ENCODE data around the gene GRIPAP1. TPM values are rescaled to one million over a fixed set of nuclear protein-coding genes. Genes with fewer than 3 reads are reported as not detected.
A peak's percentile ranks its signal among the peaks of the same experiment; 100 is the strongest.

The GRIPAP1 gene
- total RNA-seq, 1 donor from 2014 or later, result 54.2 TPM

- H3K27me3 ChIP-seq (ENCODE audit: low read depth), result no peaks in the 10 kb centered on the region
- no peaks in the 10 kb centered on the region for H3K9me3 ChIP-seq
- H3K27ac ChIP-seq, result peak overlapping the region; percentile 78
- H3K36me3 ChIP-seq, result peaks cover 38% of the 10 kb centered on the region
- H3K4me3 ChIP-seq, result no peak overlapping the region
- peak in 1 of 2 donors; percentile 30 for ATAC-seq
- H3K4me1 ChIP-seq, result peaks cover 34% of the 10 kb centered on the region
- no peak for DNase-seq
- intact Hi-C loops (cut with DNase I), result no loop called here
- no peak for TF ChIP-seq CTCF (IDR thresholded peaks at IDR 0.05)
Observed at GRCh38 chrX:48936429-48937053, 65.5 kb downstream of the GRIPAP1 start.

GRCh38 chrX:48935301-48935670 lies 66.8 kb downstream of the GRIPAP1 start:
- peaks cover 28% of the 10 kb centered on the region for H3K4me1 ChIP-seq

GRCh38 chrX:48934581-48935300 lies 67.3 kb downstream of the GRIPAP1 start:
- Histone ChIP-seq H3K4me1 (peaks cover 25% of the 10 kb centered on the region), H3K27me3 (ENCODE audit: low read depth) (no peaks in the 10 kb centered on the region), H3K9me3 (no peaks in the 10 kb centered on the region), H3K36me3 (peaks cover 47% of the 10 kb centered on the region), H3K27ac (no peak overlapping the region), H3K4me3 (no peak overlapping the region)
- DNase-seq, result no peak
- no peak for TF ChIP-seq CTCF (IDR thresholded peaks at IDR 0.05)
- intact Hi-C loops (cut with DNase I), result no loop called here
- ATAC-seq, result no peak

More at GRCh38 chrX:48935301-48935670, 66.8 kb downstream of the GRIPAP1 start:
- ATAC-seq (no peak), DNase-seq (no peak)
- Histone ChIP-seq H3K27ac (no peak overlapping the region), H3K36me3 (peaks cover 44% of the 10 kb centered on the region), H3K9me3 (no peaks in the 10 kb centered on the region), H3K27me3 (ENCODE audit: low read depth) (no peaks in the 10 kb centered on the region), H3K4me3 (no peak overlapping the region)
- intact Hi-C loops (cut with DNase I), result no loop called here
- TF ChIP-seq CTCF (IDR thresholded peaks at IDR 0.05), result no peak

GRCh38 chrX:48933757-48934156 lies 68.3 kb downstream of the GRIPAP1 start:
- intact Hi-C loops (cut with DNase I), result no loop called here
- TF ChIP-seq CTCF (IDR thresholded peaks at IDR 0.05), result no peak
- DNase-seq, result no peak
- ATAC-seq, result no peak
- Histone ChIP-seq H3K4me1 (peaks cover 25% of the 10 kb centered on the region), H3K9me3 (no peaks in the 10 kb centered on the region), H3K4me3 (no peak overlapping the region), H3K27me3 (ENCODE audit: low read depth) (no peaks in the 10 kb centered on the region), H3K36me3 (peaks cover 50% of the 10 kb centered on the region), H3K27ac (no peak overlapping the region)

- TF ChIP-seq CTCF (IDR thresholded peaks at IDR 0.05), result no peak
- Histone ChIP-seq H3K4me1 (no peaks in the 10 kb centered on the region), H3K36me3 (peaks cover 55% of the 10 kb centered on the region), H3K27me3 (ENCODE audit: low read depth) (no peaks in the 10 kb centered on the region), H3K27ac (no peak overlapping the region), H3K9me3 (no peaks in the 10 kb centered on the region), H3K4me3 (no peak overlapping the region)
- DNase-seq (no peak), ATAC-seq (no peak)
- intact Hi-C loops (cut with DNase I), result no loop called here
Observed at GRCh38 chrX:48927736-48928382, 74.2 kb downstream of the GRIPAP1 start.

Measured in lower lobe of right lung (tissue), 2 donors.